Endothelial cell of umbilical vein (primary cell): ENCODE results near the gene BTF3L4.

Source experiments
- CTCF ChIP-seq, 2 donors: IDR thresholded peaks; 1 replicate in 1 of 2; 2 replicates in 1 of 2; pipeline ENCODE4 v1.5.1; 2011; ENCODE audit warnings: low read length in 2 of 2, mild to moderate bottlenecking in 2 of 2, moderate library complexity in 2 of 2, control low read depth in 1 of 2, inconsistent platforms in 1 of 2, low read depth in 1 of 2; ENCODE audit not compliant: insufficient read depth in 1 of 2; ENCODE audit errors: extremely low read depth in 1 of 2
- EZH2 ChIP-seq: IDR thresholded peaks from 2 replicates; pipeline ENCODE4 v1.6.1; 2012; ENCODE audit warnings: borderline replicate concordance, low read depth, mild to moderate bottlenecking, moderate library complexity, low read length, inconsistent platforms; ENCODE audit not compliant: severe bottlenecking
- FOS ChIP-seq: IDR thresholded peaks from 2 replicates; pipeline ENCODE4 v1.6.1; 2011; ENCODE audit warnings: mild to moderate bottlenecking, low read length, moderate library complexity, borderline replicate concordance; ENCODE audit not compliant: insufficient read depth
- POLR2A ChIP-seq: IDR thresholded peaks from 2 replicates; pipeline ENCODE4 v1.6.1; 2012; ENCODE audit warnings: low read depth, mild to moderate bottlenecking, control low read depth, low read length
- POLR2AphosphoS5 ChIP-seq: IDR thresholded peaks from 2 replicates; pipeline ENCODE4 v1.6.1; 2012; ENCODE audit warnings: low read depth, mild to moderate bottlenecking, control low read depth, low read length, moderate library complexity; ENCODE audit not compliant: insufficient read depth

- TF ChIP-seq CTCF (IDR thresholded peaks at IDR 0.05; ENCODE audit: extremely low read depth in 1 of 2, insufficient read depth in 1 of 2, low read depth in 1 of 2, low read length in 2 of 2) (no peak), EZH2 (no peak), POLR2AphosphoS5 (no peak), POLR2A (no peak), FOS (no peak)
Measured at GRCh38 chr1:52063192-52063591, 7.1 kb downstream of the BTF3L4 start.
